Erythroblast (primary cell): ENCODE data around the gene ITPR3.

Experiments
- GATA1 ChIP-seq: IDR thresholded peaks from 2 replicates; pipeline ENCODE4 v1.6.1; 2011; ENCODE audit warnings: low read depth, mild to moderate bottlenecking, control low read depth, low read length, moderate library complexity
- POLR2A ChIP-seq: IDR thresholded peaks from 2 replicates; pipeline ENCODE4 v1.6.1; 2011; ENCODE audit warnings: mild to moderate bottlenecking, low read length

DNA sequence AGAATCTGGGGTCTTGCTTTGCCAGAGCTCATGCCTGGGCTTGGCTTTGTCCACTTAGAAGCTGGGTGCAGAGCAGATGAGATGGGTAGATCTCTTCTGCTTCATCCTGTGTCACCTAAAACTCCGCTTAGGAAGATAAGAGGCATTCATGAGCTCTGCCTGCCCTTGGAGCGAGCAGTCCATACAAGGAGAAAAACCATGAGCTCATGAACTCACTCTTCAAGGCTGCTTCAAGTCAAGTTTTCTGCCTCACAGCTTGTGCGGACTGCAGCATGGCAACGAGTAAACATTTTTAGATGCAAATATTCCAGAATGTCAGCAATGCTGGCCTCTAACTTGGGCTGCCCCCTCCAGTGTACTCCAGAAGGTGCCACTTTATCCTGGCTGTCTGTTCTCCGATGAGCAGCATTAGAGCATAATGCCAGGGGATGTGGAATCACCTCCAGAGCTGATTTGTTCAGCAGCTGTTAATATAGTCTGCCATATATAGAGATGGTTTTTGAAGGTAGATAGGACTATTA is 101.0 kb downstream of the ITPR3 start:
- TF ChIP-seq POLR2A = no peak
- no peak for TF ChIP-seq GATA1
